GM12801 (cell line): ENCODE results near the gene IFFO2.

Experiments
- TF ChIP-seq, protein P1 (sequence below): IDR thresholded peaks from one replicate; pipeline ENCODE4 v1.5.1; 2011; ENCODE audit warnings: control low read depth; ENCODE audit not compliant: insufficient read length; ENCODE audit errors: extremely low read depth

IFFO2 gene

DNA sequence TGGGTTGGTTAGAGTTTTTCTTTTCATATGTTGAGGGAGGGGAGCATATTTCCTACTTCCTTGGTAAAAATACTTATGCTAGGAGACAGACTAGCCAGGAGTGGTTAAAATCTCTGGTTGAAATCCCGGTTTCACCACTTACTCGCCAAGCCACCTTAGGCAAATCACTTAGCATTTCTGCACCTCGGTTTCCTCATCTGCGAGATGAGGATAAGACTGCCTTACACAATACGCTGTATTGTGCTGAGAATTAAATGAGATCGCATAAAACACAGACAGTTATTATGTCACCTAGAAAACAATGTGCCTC is 1.4 kb downstream of the IFFO2 start:
- TF ChIP-seq, protein P1, sequence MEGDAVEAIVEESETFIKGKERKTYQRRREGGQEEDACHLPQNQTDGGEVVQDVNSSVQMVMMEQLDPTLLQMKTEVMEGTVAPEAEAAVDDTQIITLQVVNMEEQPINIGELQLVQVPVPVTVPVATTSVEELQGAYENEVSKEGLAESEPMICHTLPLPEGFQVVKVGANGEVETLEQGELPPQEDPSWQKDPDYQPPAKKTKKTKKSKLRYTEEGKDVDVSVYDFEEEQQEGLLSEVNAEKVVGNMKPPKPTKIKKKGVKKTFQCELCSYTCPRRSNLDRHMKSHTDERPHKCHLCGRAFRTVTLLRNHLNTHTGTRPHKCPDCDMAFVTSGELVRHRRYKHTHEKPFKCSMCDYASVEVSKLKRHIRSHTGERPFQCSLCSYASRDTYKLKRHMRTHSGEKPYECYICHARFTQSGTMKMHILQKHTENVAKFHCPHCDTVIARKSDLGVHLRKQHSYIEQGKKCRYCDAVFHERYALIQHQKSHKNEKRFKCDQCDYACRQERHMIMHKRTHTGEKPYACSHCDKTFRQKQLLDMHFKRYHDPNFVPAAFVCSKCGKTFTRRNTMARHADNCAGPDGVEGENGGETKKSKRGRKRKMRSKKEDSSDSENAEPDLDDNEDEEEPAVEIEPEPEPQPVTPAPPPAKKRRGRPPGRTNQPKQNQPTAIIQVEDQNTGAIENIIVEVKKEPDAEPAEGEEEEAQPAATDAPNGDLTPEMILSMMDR, result no peak

GRCh38 chr1:18954270-18955071 is 2.0 kb downstream of the IFFO2 start:
- TF ChIP-seq, protein P1, result no peak

DNA sequence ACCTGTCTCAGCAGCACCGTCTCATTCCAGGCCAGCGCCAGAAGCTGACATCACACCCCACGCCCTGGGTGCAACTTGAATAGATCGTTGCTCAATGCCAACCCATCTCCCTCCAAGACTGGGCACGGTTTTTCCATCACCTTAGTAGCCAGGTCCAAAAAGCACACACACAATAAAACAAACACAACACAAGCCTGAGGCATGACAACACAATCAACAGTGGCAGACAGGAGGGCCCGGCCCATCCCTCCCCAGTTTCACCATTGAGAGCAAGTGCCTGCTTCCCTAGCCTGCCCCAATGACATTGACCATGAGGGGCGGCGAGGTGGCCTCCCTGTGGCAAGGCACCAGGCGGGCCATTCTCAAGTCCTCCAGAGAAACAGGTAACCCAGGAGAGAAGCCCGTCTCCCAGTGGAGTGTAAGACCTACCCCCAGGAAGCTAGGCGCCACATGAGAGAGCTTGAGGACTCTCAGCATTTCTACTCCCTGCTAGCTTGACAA is 2.7 kb downstream of the IFFO2 start:
- TF ChIP-seq, protein P1, result no peak

DNA sequence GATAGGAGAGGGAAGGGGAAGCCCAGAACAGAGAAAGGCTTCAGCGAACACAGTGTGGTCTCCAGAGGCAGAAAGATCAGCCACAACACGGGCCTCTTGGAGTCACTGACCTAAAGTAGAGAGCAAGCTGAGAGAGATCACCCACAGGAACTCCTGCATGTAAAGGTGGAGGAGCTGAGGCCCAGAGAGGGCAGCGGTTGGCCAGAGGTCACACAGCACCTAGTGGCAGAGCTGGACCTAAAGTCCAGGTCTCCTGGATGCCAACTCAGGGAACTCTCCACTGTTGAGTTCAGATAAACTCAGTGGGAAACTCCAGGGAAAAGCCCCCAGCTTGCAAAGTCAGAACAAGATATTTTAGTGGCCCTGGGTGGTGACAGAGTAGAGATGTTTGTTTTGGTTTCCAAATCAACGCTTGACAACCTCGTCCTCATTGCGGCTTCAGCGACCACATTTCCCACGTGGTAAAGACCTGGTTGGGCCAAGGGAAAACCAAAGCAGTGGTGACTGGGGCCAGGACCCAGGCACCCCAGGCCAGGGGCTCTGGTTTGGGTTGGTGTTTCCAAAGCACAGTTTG is 4.6 kb downstream of the IFFO2 start:
- TF ChIP-seq, protein P1, result no peak

- TF ChIP-seq, protein P1, result no peak
Measured at GRCh38 chr1:18951416-18951815, 5.1 kb downstream of the IFFO2 start.

DNA sequence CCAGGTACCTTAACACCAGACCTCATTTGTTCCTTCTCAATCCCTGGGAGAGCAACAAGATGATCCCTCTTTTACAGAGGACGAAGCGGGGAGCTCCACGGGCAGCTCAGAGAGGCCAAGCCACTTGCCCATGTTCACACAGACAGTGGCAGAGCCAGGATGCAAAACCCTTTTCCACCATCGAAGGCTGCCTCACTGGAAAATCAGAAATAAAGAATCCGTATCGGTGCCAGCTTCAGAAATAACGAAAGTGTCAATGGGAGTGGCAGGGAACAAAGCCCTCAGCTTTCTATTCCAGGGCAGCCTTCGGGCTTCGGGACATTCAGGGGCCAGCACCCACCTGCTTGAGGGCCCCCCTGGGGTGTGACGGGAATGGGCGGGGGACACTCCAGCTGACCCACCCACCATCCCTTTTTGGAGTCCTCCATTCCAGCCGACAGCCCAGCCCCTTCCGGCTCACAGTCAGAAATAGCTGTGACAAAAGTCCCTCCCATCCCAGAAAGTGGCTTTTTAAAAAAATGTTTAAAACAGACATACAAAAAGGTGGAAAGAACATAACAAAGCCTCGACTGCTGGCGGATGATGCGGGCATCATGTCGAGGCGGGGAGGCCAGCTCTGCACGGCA is 6.0 kb downstream of the IFFO2 start:
- TF ChIP-seq, protein P1, result no peak

DNA sequence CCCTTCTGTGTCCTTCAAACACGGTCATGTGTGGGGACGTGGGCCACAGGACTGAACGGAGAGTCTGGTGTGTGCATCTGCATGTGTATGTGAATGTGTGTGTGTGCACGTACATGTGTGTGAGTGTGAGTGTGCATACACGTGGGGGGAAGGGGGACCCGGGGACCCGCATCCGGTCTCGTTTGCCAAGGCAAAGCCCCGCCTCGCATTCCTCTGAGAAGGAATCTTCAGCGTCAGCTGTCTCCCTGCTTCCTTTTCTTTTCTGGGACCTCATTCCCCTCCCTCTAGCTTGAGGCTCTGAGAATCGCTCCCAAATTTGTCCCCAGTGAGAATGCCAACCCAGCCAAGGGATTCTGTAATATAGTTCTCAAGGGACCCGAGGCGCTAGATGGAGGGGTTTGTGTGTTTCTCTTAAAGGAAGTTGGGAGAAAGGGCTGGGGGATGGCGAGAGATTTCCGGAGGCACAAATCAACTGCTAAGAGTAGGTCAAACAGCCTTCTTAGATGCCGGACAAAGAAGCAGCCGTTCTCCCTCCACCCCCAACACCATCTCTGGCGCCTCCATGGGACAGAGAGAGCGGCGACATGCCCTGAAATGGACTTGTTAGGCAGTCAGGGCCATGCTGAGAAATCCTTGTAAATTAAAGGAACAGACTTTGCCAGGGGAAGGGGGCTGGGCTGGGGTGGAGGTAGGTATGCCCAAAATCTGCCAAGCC is 6.6 kb downstream of the IFFO2 start:
- TF ChIP-seq, protein P1, result no peak
